Stimulated activated CD8-positive, alpha-beta memory T cell treated with anti-CD3 and anti-CD28 coated beads, Interleukin-7, amount 100 ng/mL, for 48 hours (primary cell): Measurements from ENCODE around the gene ERF.

Experiments used
- DNase-seq, 2 donors: peaks; one replicate each; pipeline ENCODE4 v3.0.0-alpha.2; 2020; ENCODE audit warnings: low read depth in 1 of 2; ENCODE audit errors: extremely low read depth in 1 of 2

The ERF gene

GRCh38 chr19:42242512-42243409, 12.2 kb downstream of the ERF start, which contains the start of gene GSK3A:
Gene GSK3A (minus strand): TSS chr19:42242602. CDS start chr19:42242465, 137 bp downstream.
- peak; percentile 92 to 93 for DNase-seq

- no peak for DNase-seq
These were observed 12.8 kb downstream of the ERF start for GRCh38 chr19:42242069-42242511.

- DNase-seq = no peak
These were observed 13.6 kb downstream of the ERF start for GRCh38 chr19:42241279-42241678.

GRCh38 chr19:42239544-42240220, 15.2 kb downstream of the ERF start:
- DNase-seq = no peak

- DNase-seq = no peak
These were observed 19.7 kb downstream of the ERF start for GRCh38 chr19:42235181-42235580.

GRCh38 chr19:42234364-42234763, 20.6 kb downstream of the ERF start:
- no peak for DNase-seq

- no peak for DNase-seq
These were observed 21.1 kb downstream of the ERF start for GRCh38 chr19:42233678-42234292.

GRCh38 chr19:42233106-42233505, 21.8 kb downstream of the ERF start:
- no peak for DNase-seq

GRCh38 chr19:42232435-42232834, 22.5 kb downstream of the ERF start:
- no peak for DNase-seq

GRCh38 chr19:42230571-42230970, 24.4 kb downstream of the ERF start:
- no peak for DNase-seq

- DNase-seq = no peak
These were observed 25.0 kb downstream of the ERF start for GRCh38 chr19:42229855-42230351.

GRCh38 chr19:42229301-42229854, 25.6 kb downstream of the ERF start:
- DNase-seq = no peak

- no peak for DNase-seq
These were observed 26.3 kb downstream of the ERF start for GRCh38 chr19:42228641-42229040.

GRCh38 chr19:42226886-42227285, 28.0 kb downstream of the ERF start:
- DNase-seq = no peak

- DNase-seq = no peak
These were observed 29.1 kb downstream of the ERF start for GRCh38 chr19:42225718-42226292.

GRCh38 chr19:42224940-42225717, 29.8 kb downstream of the ERF start:
- DNase-seq = no peak

- no peak for DNase-seq
These were observed 34.2 kb downstream of the ERF start for GRCh38 chr19:42220751-42221097.

- DNase-seq = peak; percentile 96 to 97
These were observed 34.8 kb downstream of the ERF start, which contains the start of gene ZNF526 for GRCh38 chr19:42219812-42220750. Gene ZNF526 (plus strand): TSS chr19:42220312. CDS start chr19:42224404, 4,092 bp downstream.
